ENCODE data around the gene NEURL1. TPM values are rescaled to one million over a fixed set of nuclear protein-coding genes. Genes with fewer than 3 reads are reported as not detected.

NEURL1 gene
- total and polyA plus RNA-seq, 10 of the 15 experiments (the other 5 are each of a cell fraction or from before 2014, with no cell fraction given): 0.02 to 0.05 (median 0.05) TPM; not detected in 6

GRCh38 chr10:103568505-103568904 lies 75.0 kb downstream of the NEURL1 start:
- ChIA-PET POLR2A (no interaction called here), CTCF (no interaction called here)

DNA sequence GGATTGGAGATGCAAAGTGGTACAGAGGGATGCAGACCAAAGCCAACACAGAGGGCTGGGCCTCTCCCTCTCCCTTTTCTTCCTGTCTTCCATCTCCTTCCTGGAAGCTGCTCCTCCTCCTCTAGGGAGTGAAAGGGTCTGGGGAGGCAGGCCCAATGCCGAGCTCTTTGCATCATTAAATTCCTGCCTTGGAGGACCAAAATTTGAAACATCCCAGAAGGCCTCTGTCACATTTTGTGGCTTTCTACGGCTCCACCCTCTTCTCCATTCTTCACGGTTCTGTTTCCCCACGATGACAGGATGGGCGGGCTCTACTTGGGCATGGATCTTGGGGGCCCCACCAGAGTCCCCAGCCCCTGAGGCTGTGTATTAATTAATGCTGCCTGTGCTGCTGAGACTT lies 76.4 kb downstream of the NEURL1 start:
- in situ Hi-C loops (cut with MboI): no loop called here
- POLR2A ChIA-PET: no interaction called here
- DNase-seq (ENCODE audit: low read depth, low spot score) (no peak), FAIRE-seq (no peak), ATAC-seq (no peak)
- CTCF ChIA-PET: interaction anchor here (0.9 kb wide), 1 partner anchor 116 kb away, joined by 4 read pairs; no protein-coding TSS in a partner anchor
- Histone ChIP-seq H3K9me3 (replicated peaks; ENCODE audit: control insufficient read depth, insufficient read depth, low read length) (no peaks in the 10 kb centered on the region), H3K27me3 (replicated peaks in 1 of 2; ENCODE audit: control insufficient read depth in 2 of 2, insufficient read depth in 2 of 2, low read length in 1 of 2) (no peaks in the 10 kb centered on the region; a peak in 3 of 4 replicates), H3K4me3 (no peak overlapping the region), H3K79me2 (ENCODE audit: control insufficient read depth, insufficient read depth, low read length) (no peaks in the 10 kb centered on the region), H3K9ac (ENCODE audit: control insufficient read depth, insufficient read depth, low read length) (no peak overlapping the region), H3K27ac (ENCODE audit: control insufficient read depth, insufficient read depth) (no peak overlapping the region), H3K4me2 (ENCODE audit: control insufficient read depth, insufficient read depth) (no peak overlapping the region), H2AFZ (ENCODE audit: control insufficient read depth, low read depth, low read length) (no peak overlapping the region), H3K36me3 (ENCODE audit: control insufficient read depth in 2 of 2, insufficient read depth in 2 of 2, low read length in 1 of 2) (no peaks in the 10 kb centered on the region), H4K20me1 (ENCODE audit: control insufficient read depth, insufficient read depth) (no peaks in the 10 kb centered on the region), H3K4me1 (ENCODE audit: control insufficient read depth, insufficient read depth, low read length) (no peaks in the 10 kb centered on the region)
- BruUV-seq (replicated peaks): no TSS peak
- RAD21 ChIA-PET (ENCODE audit: unreplicated experiment): no interaction called here
- intact Hi-C loops (cut with micrococcal nuclease; ENCODE audit: unreplicated experiment): no loop called here
- SMC1A ChIA-PET (ENCODE audit: uncharacterized antibody, unreplicated experiment): interaction anchor here (1.7 kb wide), 1 partner anchor 27 kb away, joined by 4 read pairs; no protein-coding TSS in a partner anchor
- WGBS (ENCODE audit: insufficient coverage, insufficient replicate concordance, low lambda C conversion rate, missing lambda C conversion rate): 13% methylated on average over 5 of the region's 5 CpGs
- TF ChIP-seq CBX3 (IDR thresholded peaks at IDR 0.05; ENCODE audit: borderline replicate concordance, low read depth) (no peak), ZNF207 (IDR thresholded peaks at IDR 0.05; ENCODE audit: borderline replicate concordance) (no peak), POLR2AphosphoS5 (IDR thresholded peaks at IDR 0.05; ENCODE audit: low read length) (no peak), RB1 (IDR thresholded peaks at IDR 0.05; ENCODE audit: borderline replicate concordance) (no peak), JUNB (IDR thresholded peaks at IDR 0.05) (no peak), MEF2B (IDR thresholded peaks at IDR 0.05; ENCODE audit: partially characterized antibody, poor library complexity, severe bottlenecking) (no peak), CBFB (IDR thresholded peaks at IDR 0.05; ENCODE audit: low read depth) (no peak)

More at GRCh38 chr10:103568505-103568904, 75.0 kb downstream of the NEURL1 start:
- TF ChIP-seq TARDBP (IDR thresholded peaks at IDR 0.05; ENCODE audit: borderline replicate concordance) (no peak), NFXL1 (IDR thresholded peaks at IDR 0.05; ENCODE audit: borderline replicate concordance) (no peak)
- in situ Hi-C loops (cut with MboI) (no loop called here), intact Hi-C loops (cut with micrococcal nuclease; ENCODE audit: unreplicated experiment) (no loop called here)
- Histone ChIP-seq H3K27me3 (replicated peaks in 1 of 2; ENCODE audit: control insufficient read depth in 2 of 2, insufficient read depth in 2 of 2, low read length in 1 of 2) (no peaks in the 10 kb centered on the region; a peak in 2 of 4 replicates), H3K4me1 (ENCODE audit: control insufficient read depth, insufficient read depth, low read length) (no peaks in the 10 kb centered on the region), H3K4me3 (no peak overlapping the region), H3K36me3 (ENCODE audit: control insufficient read depth in 2 of 2, insufficient read depth in 2 of 2, low read length in 1 of 2) (no peaks in the 10 kb centered on the region), H2AFZ (ENCODE audit: control insufficient read depth, low read depth, low read length) (no peak overlapping the region), H3K79me2 (ENCODE audit: control insufficient read depth, insufficient read depth, low read length) (no peaks in the 10 kb centered on the region), H3K9ac (ENCODE audit: control insufficient read depth, insufficient read depth, low read length) (no peak overlapping the region), H3K9me3 (replicated peaks; ENCODE audit: control insufficient read depth, insufficient read depth, low read length) (no peaks in the 10 kb centered on the region), H4K20me1 (ENCODE audit: control insufficient read depth, insufficient read depth) (no peaks in the 10 kb centered on the region), H3K4me2 (ENCODE audit: control insufficient read depth, insufficient read depth) (no peak overlapping the region), H3K27ac (ENCODE audit: control insufficient read depth, insufficient read depth) (no peak overlapping the region)
- ATAC-seq (no peak), FAIRE-seq (no peak), DNase-seq (ENCODE audit: low read depth, low spot score) (no peak)
- WGBS (ENCODE audit: insufficient coverage, insufficient replicate concordance, low lambda C conversion rate, missing lambda C conversion rate): 44% methylated on average over 5 of the region's 5 CpGs
- ChIA-PET RAD21 (ENCODE audit: unreplicated experiment) (no interaction called here), SMC1A (ENCODE audit: uncharacterized antibody, unreplicated experiment) (interaction anchor here (1.7 kb wide), 1 partner anchor 26 kb away, joined by 4 read pairs; no protein-coding TSS in a partner anchor)
- no TSS peak for BruUV-seq (replicated peaks)

Data from GM12878 (cell line).